GM13976 (cell line): ENCODE measurements around the gene PBX3.
"Not testable (repeated sequence)": the region's sequence is repeated elsewhere in the genome, so short reads cannot be mapped to it uniquely, and the experiment has no call there.

Experiments used
- DNase-seq: peaks from one replicate; pipeline ENCODE4 v3.0.0; 2012; ENCODE audit warnings: low spot score
- in situ Hi-C: fragments of 300-500 bp; cut with MboI; formaldehyde crosslinking; loops from one replicate; pipeline ENCODE4 v1.12.0; 2022; ENCODE audit warnings: low sequenced_read_pairs, mixed read lengths, inconsistent platforms; ENCODE audit not compliant: unreplicated experiment
- TF ChIP-seq, protein P1 (sequence below): IDR thresholded peaks from 2 replicates; pipeline ENCODE4 v1.5.1; 2012; ENCODE audit warnings: borderline replicate concordance, mild to moderate bottlenecking; ENCODE audit not compliant: insufficient read depth; ENCODE audit errors: extremely low read depth, missing control alignments, control extremely low read depth

Gene PBX3

DNA sequence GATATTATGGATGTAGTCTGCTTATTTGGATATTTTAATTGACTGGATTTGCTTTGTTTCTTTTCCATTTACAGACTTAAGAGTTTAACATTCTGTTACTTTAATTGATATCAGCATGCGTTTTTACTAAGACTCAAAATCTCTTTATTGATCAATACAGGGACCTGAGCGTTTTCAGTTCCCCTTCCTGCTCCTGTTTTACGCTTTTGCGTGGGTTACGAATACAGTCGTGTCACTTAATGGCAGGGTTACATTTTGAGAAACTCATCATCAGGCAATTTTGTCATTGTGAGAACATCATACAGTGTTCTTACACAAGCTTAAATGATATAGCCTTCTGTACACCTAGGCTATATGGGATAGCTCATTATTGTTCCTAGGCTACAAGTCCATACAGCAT, 65.2 kb downstream of the PBX3 start:
- peak; percentile 30 for DNase-seq
- in situ Hi-C loops = no loop called here
- TF ChIP-seq, protein P1, sequence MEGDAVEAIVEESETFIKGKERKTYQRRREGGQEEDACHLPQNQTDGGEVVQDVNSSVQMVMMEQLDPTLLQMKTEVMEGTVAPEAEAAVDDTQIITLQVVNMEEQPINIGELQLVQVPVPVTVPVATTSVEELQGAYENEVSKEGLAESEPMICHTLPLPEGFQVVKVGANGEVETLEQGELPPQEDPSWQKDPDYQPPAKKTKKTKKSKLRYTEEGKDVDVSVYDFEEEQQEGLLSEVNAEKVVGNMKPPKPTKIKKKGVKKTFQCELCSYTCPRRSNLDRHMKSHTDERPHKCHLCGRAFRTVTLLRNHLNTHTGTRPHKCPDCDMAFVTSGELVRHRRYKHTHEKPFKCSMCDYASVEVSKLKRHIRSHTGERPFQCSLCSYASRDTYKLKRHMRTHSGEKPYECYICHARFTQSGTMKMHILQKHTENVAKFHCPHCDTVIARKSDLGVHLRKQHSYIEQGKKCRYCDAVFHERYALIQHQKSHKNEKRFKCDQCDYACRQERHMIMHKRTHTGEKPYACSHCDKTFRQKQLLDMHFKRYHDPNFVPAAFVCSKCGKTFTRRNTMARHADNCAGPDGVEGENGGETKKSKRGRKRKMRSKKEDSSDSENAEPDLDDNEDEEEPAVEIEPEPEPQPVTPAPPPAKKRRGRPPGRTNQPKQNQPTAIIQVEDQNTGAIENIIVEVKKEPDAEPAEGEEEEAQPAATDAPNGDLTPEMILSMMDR = no peak

DNA sequence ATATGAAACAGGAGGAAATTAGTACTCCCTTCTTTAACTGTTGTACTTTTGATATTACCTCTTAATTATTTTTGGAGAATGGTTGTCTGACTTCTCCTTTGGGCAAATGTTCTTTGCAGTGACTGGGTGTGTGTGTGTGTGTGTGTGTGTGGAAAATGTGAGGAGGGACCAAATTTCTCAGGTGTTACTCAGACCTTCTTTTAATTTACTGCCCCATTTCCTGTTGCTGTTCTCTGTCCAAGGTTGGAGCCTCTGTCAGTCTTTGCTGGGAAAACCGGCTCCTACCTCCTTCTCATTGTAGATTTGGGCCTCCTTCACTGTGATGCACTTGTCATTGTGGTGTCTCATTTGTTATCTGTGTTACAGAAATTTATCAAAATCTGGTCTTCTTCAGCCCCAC, 68.4 kb downstream of the PBX3 start:
- DNase-seq = no peak
- in situ Hi-C loops = no loop called here
- TF ChIP-seq, protein P1 = no peak

DNA sequence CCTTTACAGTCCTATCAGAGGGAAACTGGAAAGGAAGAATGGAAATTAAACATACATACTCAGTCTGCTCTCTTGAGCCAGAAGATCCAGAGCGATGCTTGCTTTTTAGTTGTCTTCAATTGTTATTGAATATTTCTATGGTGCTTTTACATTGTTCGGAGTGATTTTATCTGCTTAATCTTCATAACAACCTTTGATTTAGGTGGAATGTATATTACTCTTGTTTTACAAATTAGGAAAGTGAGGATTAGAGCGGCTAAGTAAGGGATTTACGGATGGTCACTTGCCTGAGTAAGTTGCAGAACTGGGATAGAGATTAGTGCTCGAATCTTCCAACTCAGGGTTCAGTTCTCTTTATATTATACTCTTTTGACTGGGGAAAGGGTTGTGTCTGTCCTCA, 69.1 kb downstream of the PBX3 start:
- no peak for DNase-seq
- TF ChIP-seq, protein P1 = no peak
- in situ Hi-C loops = no loop called here

DNA sequence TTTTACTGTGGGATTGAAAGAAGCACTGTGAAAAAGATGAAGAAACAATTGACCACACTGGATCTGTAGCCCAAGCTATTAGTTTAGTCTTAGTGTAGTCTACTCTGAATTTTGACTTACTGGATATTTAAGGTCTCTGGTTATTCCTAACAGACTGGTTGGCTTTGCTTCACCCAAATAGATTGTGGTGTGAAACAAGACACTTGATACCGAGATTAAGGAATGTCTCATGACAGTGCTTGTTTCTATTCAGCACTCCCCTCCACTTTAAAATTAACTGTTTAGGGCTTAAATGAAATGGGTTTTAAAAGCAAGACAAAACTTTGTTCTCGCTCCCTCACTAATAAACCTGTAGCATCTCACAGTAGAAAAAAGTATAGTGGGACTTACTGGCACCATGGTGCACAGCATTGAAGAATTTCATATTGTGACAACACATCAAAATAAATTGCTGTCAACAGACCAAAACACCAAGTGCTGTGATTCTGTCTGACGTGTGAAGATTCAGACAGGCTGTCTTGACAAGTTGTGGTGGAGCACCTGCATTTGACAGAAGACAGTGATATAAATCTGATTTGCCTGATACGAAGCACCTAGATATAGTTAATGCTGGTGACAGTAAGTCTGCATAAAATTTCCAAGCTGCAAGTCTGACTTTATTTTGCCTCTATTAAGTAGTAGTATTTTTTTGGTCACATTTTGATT, 73.1 kb downstream of the PBX3 start:
- no peak for DNase-seq
- in situ Hi-C loops = no loop called here
- TF ChIP-seq, protein P1 = no peak

DNA sequence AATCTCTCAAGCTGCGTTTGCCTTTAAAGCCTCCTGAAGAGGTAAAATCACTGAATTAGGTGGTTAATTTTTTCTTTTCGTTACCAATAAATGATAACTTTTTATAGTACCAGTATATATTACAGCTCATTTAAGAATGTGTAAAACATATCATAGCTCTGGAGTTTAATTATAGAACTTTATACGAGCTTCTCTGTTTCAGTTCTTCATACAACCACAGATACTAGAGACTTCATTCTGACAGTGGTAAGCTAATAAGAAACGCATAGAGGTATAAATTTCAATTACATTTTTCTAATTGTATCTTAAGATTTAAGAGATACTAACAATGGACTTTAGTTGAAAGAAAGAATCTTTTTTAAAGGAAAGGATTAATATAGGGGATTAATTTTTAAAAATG, 73.9 kb downstream of the PBX3 start:
- TF ChIP-seq, protein P1 = no peak
- in situ Hi-C loops = no loop called here
- no peak for DNase-seq

DNA sequence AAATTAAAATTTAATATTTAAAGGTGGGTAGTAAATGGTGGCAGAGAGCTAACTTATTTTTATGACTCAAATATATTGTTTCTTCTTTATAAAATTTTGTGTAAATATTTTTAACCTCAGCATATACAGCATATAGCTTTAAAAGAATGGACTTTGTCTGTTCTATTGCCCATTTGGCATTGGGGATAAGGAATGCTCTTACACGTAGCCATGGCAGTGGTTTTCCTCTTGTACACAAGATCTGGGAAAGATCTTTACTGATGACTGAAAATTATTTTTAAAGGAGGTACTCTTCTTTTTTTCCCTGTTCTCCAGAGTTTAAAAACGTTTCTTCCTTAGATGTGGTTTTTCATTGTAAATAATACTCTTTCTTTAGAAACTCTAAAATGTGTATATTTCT, 75.0 kb downstream of the PBX3 start:
- TF ChIP-seq, protein P1 = no peak
- in situ Hi-C loops = no loop called here
- no peak for DNase-seq

DNA sequence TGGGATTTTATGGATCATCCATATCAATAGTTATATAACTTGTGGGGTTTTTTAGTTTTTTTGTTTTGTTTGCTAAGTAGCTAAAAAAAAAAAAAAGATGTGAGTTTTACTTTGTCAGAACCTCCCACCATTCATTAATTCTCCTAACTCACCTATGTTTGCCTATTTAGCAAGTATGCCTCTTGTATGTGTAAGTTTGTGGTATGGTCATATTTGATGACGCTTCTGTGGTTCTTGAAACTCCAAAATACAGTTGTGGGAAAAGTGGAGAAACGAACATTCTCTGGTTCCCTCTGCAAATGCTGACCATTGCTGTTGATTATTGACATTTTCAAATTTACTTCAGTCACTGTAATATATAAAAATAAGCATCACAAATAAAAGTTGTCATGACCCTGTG, 75.7 kb downstream of the PBX3 start:
- TF ChIP-seq, protein P1 = no peak
- DNase-seq = no peak
- in situ Hi-C loops = no loop called here

DNA sequence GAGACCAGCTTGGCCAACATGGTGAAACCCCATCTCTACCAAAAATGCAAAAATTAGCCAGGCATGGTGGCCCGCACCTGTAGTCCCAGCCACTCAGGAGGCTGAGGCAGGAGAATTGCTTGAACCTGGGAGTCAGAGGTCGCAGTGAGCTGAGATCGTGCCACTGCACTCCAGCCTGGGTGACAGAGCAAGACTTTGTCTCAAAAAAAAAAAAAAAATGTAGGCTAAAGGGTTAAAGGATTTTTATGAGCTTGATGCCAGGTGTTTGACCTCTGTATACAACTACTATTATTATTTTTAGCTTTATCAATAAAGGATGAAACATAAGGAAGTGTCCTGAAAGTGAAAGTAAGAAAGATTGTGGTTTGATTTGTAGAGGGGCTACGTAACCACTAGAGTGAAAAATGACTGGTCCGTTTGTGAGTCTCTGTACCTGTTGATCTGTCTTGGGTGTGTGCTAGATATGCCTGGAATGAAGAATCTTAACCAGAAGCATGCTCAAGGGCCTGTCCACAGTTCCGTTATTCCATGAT, 76.8 kb downstream of the PBX3 start:
- in situ Hi-C loops, DNase-seq: not testable (repeated sequence)
